Ishikawa (cell line): ENCODE data around the gene ACVR1B.
A peak's percentile ranks its signal among the peaks of the same experiment; 100 is the strongest.

Source experiments
- CEBPB ChIP-seq: IDR thresholded peaks from 2 replicates; pipeline ENCODE4 v1.6.1; 2012
- CREB1 ChIP-seq: IDR thresholded peaks from 2 replicates; pipeline ENCODE4 v1.6.1; 2012; ENCODE audit warnings: low read depth
- EGR1 ChIP-seq: IDR thresholded peaks from 2 replicates; pipeline ENCODE4 v1.6.1; 2012
- EP300 ChIP-seq: IDR thresholded peaks from 2 replicates; pipeline ENCODE4 v1.6.1; 2012; ENCODE audit warnings: borderline replicate concordance
- FOXM1 ChIP-seq: IDR thresholded peaks from 2 replicates; pipeline ENCODE4 v1.6.1; 2012; ENCODE audit warnings: low read depth, borderline replicate concordance
- NFIC ChIP-seq: IDR thresholded peaks from 2 replicates; pipeline ENCODE4 v1.6.1; 2012
- RAD21 ChIP-seq: IDR thresholded peaks from 2 replicates; pipeline ENCODE4 v1.6.1; 2012; ENCODE audit warnings: low read depth
- TAF1 ChIP-seq: IDR thresholded peaks from 2 replicates; pipeline ENCODE4 v1.6.1; 2012; ENCODE audit warnings: low read depth, mild to moderate bottlenecking
- TCF12 ChIP-seq: IDR thresholded peaks from 2 replicates; pipeline ENCODE4 v1.6.1; 2012; ENCODE audit warnings: low read depth
- TEAD4 ChIP-seq: IDR thresholded peaks from 2 replicates; pipeline ENCODE4 v1.6.1; 2012
- YY1 ChIP-seq: IDR thresholded peaks from 2 replicates; pipeline ENCODE4 v1.6.1; 2012; ENCODE audit warnings: low read depth
- ZBTB7A ChIP-seq: IDR thresholded peaks from 2 replicates; pipeline ENCODE4 v1.6.1; 2012; ENCODE audit warnings: low read depth
- TF ChIP-seq, protein P1 (sequence below): IDR thresholded peaks from 2 replicates; pipeline ENCODE4 v1.6.1; 2012
- TF ChIP-seq, protein P2 (sequence below): IDR thresholded peaks from 2 replicates; pipeline ENCODE4 v1.6.1; 2012; ENCODE audit warnings: low read depth, mild to moderate bottlenecking
- TF ChIP-seq, protein P3 (sequence below): IDR thresholded peaks from 2 replicates; pipeline ENCODE4 v1.6.1; 2012

The ACVR1B gene

DNA sequence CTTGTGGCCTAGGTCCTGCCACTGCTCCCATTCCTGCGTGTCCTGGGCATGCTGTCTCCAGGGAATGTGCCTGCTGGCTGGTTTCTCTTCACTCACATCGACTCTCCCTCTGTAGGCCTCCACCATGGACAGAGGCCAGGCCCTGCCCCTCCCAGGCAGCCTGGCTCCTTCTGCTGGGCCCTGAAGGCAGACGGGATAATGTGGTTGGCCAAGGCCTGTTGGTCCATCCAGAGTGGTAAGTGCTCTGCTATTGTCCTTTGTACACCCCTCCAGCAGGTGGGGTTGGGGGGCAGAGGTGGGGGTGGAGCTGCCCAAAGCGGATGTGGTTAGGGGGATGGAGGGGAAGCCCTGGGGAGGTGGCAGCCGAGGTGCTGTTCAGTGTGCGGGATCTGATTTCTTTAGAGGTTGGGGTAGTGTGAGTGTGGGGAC is 90.2 kb downstream of the ACVR1B start:
- TF ChIP-seq, protein P1, sequence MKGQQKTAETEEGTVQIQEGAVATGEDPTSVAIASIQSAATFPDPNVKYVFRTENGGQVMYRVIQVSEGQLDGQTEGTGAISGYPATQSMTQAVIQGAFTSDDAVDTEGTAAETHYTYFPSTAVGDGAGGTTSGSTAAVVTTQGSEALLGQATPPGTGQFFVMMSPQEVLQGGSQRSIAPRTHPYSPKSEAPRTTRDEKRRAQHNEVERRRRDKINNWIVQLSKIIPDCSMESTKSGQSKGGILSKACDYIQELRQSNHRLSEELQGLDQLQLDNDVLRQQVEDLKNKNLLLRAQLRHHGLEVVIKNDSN, result no peak
- TF ChIP-seq, protein P2, sequence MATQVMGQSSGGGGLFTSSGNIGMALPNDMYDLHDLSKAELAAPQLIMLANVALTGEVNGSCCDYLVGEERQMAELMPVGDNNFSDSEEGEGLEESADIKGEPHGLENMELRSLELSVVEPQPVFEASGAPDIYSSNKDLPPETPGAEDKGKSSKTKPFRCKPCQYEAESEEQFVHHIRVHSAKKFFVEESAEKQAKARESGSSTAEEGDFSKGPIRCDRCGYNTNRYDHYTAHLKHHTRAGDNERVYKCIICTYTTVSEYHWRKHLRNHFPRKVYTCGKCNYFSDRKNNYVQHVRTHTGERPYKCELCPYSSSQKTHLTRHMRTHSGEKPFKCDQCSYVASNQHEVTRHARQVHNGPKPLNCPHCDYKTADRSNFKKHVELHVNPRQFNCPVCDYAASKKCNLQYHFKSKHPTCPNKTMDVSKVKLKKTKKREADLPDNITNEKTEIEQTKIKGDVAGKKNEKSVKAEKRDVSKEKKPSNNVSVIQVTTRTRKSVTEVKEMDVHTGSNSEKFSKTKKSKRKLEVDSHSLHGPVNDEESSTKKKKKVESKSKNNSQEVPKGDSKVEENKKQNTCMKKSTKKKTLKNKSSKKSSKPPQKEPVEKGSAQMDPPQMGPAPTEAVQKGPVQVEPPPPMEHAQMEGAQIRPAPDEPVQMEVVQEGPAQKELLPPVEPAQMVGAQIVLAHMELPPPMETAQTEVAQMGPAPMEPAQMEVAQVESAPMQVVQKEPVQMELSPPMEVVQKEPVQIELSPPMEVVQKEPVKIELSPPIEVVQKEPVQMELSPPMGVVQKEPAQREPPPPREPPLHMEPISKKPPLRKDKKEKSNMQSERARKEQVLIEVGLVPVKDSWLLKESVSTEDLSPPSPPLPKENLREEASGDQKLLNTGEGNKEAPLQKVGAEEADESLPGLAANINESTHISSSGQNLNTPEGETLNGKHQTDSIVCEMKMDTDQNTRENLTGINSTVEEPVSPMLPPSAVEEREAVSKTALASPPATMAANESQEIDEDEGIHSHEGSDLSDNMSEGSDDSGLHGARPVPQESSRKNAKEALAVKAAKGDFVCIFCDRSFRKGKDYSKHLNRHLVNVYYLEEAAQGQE, result peak; percentile 87

DNA sequence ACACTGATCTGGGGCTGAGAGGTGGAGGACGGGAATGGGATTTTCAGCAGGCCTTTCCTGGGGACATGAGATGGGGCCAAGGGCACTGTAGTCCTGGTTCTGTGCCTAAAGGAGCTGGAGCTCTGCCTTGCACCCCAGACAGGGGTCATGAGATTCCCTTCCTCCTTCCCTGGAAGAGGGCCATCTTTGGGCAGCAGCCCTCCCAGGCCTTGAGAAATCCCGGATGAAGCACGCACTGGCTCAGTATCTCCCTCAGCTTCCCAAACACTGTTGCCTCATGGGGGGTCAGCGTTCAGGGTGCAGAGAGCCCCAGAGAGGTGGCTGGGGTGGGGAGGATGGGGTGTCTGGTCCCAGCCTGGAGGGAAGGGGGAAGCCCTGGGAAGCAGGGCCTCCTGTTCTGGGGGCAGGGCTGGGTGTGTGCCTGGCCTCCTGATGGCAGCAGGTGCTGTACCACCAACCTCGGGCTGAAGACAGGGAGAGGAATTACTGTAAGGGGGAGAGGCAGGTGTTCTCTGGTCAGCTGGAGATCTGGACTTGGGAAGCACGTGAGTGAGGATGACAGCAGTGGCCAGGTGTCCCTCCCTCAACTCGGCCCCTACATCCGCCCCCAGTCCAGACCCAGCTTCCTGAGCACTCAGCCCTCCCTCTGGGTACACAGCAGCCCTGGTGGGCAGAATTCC is 91.3 kb downstream of the ACVR1B start:
- TF ChIP-seq YY1 (no peak), FOXM1 (no peak), RAD21 (no peak), TCF12 (no peak), CEBPB (no peak), EGR1 (no peak), CREB1 (no peak)
- TF ChIP-seq, protein P1, result no peak
- TF ChIP-seq, protein P3, sequence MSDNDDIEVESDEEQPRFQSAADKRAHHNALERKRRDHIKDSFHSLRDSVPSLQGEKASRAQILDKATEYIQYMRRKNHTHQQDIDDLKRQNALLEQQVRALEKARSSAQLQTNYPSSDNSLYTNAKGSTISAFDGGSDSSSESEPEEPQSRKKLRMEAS, result no peak

DNA sequence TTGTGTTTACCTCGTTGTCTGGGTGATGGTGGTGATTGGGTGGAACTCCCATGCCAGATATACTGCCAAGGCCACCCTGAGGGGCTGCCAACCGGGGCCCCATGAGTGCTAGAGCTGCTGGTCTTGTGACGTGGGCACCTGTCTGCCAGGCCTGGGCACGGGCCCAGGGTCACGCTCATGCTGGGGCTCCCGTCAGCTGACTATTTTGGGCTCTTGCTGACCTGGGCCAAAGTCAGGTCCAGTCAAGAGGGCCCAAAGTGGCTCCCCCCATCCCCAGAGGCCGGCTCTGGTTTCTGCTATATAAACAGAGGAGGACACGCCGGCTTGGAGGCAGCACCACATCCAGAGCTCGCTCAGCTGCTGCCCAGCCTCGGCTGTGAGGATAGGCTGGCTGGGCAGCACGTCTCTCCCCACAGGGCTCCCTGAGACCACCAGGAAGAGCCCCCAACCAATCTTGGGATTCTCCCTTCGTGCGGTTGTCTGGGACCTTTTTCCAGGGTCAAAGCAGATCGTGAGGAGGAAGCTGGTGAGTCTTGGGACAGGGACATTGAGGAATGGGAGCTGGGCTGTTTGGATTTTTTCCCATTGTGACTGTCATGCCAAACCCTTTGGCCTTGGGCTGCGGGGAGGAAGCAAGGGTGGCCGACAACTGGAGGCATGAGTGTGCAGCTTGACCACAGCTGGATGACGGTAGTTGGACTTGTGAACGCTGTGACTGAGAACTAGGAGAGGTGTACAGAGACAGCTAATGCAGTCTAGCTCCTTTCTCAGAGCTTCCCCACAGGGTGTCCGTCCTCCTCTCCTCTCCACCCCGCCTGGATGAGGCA is 92.1 kb downstream of the ACVR1B start:
- TF ChIP-seq CEBPB, result no peak
- TF ChIP-seq YY1, result no peak
- TF ChIP-seq FOXM1, result no peak
- TF ChIP-seq, protein P1, result no peak
- no peak for TF ChIP-seq ZBTB7A
- TF ChIP-seq EGR1, result no peak
- TF ChIP-seq RAD21, result no peak
- no peak for TF ChIP-seq EP300
- TF ChIP-seq TEAD4, result no peak
- TF ChIP-seq TCF12, result no peak
- TF ChIP-seq, protein P2, result no peak
- TF ChIP-seq TAF1, result no peak
- TF ChIP-seq, protein P3, result no peak
- no peak for TF ChIP-seq CREB1
- TF ChIP-seq NFIC, result no peak

DNA sequence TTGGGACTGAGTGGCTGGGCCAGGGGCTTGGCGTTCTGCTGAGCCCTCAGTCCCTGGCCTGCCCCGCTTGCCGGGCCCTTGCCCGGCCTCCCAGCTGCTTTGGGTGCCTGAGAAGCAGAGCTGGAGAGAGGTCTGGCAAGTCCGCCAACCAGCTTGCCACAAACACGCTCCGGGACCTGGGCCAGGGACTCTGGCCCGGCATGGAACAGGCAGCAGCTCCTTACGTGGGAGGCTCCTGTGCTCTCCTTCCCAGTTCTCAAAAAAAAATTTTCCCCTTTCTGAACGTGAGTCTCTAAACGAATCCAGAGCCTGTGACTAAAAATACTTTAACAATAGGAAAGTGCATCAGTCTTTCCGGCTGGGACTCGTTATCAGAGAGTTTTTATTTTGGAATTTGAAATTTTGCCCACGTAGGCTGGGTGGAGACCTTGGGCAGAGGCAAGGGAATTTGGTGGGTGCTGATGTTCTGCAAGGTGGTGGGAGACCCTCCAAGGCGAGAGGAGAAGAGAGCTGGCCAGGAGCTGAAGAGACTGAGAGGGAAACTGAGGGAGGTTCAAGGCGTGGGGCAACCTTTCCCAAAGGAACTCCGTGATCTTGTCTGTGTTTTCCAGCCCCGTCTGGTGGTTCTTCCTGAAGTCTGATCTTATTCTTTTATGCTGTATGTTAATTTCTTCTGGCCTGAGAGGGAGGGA is 92.9 kb downstream of the ACVR1B start:
- TF ChIP-seq, protein P1, result no peak
- no peak for TF ChIP-seq CEBPB
- TF ChIP-seq NFIC, result no peak
- TF ChIP-seq EGR1, result no peak
- TF ChIP-seq TEAD4, result no peak

DNA sequence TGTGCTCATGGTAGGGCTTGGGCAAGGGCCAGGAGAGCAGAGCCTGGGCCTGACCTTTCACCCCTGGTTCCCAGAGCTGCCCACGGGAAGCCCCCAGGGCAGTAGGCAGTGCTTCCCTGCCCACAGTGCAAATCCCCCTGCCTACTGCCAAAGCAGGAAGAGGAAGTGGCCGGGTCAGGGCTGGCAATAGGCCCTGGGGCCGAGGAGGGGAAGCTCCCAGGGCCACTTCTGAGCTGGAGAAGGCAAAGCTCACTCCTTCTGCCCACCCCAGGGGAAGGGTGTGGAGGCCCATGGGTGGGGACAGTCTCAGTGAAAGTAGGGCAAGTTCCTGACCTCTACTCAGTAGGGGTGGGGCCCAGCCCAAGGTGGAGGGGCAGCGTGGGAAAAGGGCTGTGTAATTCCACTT is 94.3 kb downstream of the ACVR1B start:
- TF ChIP-seq TCF12 (no peak), RAD21 (no peak), TAF1 (no peak), ZBTB7A (no peak), TEAD4 (no peak), CEBPB (no peak), CREB1 (no peak), EGR1 (no peak), YY1 (no peak), FOXM1 (no peak), NFIC (no peak), EP300 (no peak)
- TF ChIP-seq, protein P1, result no peak
- TF ChIP-seq, protein P3, result no peak
- TF ChIP-seq, protein P2, result no peak
